Adrenal gland (tissue), 5 donors: ENCODE data around the gene MPV17L.
"Not testable (repeated sequence)": the region's sequence is repeated elsewhere in the genome, so short reads cannot be mapped to it uniquely, and the experiment has no call there.

ENCODE experiments used
- CTCF ChIP-seq, 6 experiments: fragments of 450-650 bp in 4 of 6; fragments of 200-600 bp in 2 of 6; sonication (generic) in 1 of 6; IDR thresholded peaks; 1 replicate in 5 of 6; 2 replicates in 1 of 6; pipeline versions ENCODE4 v1.5.1 to v1.8.0; 2016 to 2021; ENCODE audit warnings: antibody characterized with exemption in 6 of 6, mild to moderate bottlenecking in 2 of 6, moderate library complexity in 1 of 6
- POLR2A ChIP-seq, 2 donors: fragments of 450-650 bp; IDR thresholded peaks; one replicate each; pipeline ENCODE4 v1.6.1; 2017; ENCODE audit warnings: antibody characterized with exemption in 2 of 2, mild to moderate bottlenecking in 2 of 2, moderate library complexity in 1 of 2
- donor health status: DM: no; HTN: no; CAD: no.

DNA sequence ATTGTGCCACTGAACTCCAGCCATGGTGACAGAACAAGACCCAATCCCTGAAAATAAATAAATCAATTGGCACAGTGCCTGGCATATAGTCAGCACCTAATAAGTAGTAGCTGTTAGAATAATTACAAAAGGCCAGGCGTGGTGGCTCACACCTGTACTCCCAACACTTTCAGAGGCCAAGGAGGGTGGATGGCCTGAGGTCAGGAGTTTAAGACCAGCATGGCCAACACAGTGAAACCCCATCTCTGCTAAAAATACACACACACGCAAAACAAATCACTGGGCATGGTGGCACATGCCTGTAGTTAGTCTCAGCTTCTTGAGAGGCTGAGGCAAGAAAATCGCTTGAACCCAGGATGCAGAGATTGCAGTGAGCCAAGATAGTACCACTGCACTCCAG is 42.7 kb upstream of the MPV17L start:
- TF ChIP-seq CTCF, POLR2A (IDR thresholded peaks at IDR 0.05): not testable (repeated sequence)
